Measurements from ENCODE around the gene CPPED1.

Gene CPPED1

GRCh38 chr16:12677502-12677901, 126.2 kb downstream of the CPPED1 start:
- no peak for DNase-seq

DNA sequence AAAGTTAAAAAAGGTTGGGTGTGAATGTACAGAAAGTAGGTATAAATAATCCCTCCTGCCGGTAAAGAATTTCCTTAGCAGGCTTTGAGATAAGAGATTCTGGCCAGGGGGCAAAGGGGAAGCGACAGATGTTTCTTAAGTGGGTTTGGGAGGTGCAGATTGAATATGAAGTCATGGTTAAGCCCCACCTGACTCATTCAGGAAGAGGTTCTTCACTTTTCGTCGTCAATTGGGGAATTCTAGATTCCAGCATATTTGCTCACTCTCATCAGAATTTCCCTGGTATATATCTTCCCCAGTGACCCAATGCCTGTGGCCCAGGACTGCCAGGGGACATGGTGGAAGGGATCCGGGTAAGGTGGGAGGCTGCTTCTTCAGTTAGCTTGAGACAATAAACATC, 127.8 kb downstream of the CPPED1 start:
- peak; percentile 51 to 82 for DNase-seq

DNA sequence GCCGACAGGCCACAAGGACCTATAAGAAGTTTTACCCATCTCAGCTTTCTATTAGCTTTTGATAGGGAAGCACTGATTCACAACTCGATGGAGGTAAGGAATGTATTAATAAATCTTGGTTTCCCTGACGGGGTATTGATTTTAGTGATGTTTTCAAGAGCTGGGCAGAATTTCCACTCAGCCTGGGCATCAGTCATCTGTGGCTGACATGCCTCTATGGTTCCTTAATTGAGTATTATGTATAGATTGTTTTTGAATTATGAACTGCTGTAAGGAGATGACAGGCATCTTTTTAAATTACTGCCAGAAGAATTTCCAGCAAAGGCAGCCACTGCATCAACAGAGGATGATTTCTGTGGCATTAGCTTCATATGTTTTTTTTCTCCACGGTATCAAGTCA, 128.6 kb downstream of the CPPED1 start:
- no peak for DNase-seq

- DNase-seq: no peak
Observed at GRCh38 chr16:12674524-12674923, 129.2 kb downstream of the CPPED1 start.

DNA sequence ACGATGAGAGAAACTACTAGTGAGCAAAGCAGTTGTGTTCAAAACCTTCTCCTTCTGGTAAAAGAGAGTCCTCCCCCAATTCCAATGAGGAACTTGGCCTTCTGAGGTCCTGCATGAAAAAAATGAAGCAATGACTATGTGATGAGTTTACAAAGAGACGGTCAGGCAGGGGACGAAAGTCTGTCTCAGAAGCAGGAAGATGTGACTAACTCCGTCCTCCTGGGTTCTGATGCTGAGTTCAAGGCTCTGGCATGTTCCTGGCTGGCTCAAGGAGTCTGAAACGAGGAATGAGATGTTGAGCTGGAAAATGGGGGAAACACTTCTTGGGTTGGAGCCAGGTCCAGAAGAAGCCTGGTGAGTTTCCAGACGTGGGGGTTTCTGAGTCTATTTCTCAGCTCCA, 129.6 kb downstream of the CPPED1 start:
- DNase-seq: peak; percentile 42 to 68

DNA sequence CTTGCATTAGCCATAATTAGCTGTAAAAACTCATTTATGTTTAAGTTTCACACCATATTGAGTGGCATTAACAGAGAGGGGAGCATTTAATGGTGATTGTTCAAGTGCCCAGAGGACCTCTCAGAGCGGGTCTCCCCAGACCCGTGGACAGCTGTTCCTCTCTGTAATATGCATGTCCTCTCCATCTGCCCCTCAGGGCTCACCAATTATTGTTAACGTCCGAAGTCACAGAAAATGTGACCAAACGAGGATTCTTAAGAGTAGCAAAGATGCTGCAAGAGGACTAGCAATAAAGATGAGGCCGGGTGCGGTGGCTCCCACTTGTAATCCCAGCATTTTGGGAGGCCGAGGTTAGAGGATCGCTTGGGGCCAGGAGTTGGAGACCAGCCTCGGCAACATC, 130.2 kb downstream of the CPPED1 start:
- DNase-seq: no peak

DNA sequence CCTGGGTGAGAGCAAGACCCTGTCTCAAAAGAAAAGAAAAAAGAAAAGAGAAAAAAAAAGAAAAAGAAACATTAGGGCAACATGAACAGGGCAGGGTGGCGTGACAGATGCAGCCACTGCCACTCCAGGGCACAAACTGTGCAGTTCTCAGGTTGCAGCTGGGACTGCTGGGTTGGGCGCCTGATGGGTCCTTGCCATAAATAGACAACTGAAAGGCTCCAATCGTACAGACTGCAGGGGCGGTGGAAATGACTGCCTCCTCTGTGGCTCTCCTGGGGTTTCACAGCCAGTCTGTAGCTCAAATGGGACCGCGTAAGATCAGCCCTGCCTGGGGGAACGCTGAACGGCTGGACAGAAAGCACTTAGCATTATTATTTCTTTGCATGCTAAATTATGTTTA, 130.7 kb downstream of the CPPED1 start:
- no peak for DNase-seq

DNA sequence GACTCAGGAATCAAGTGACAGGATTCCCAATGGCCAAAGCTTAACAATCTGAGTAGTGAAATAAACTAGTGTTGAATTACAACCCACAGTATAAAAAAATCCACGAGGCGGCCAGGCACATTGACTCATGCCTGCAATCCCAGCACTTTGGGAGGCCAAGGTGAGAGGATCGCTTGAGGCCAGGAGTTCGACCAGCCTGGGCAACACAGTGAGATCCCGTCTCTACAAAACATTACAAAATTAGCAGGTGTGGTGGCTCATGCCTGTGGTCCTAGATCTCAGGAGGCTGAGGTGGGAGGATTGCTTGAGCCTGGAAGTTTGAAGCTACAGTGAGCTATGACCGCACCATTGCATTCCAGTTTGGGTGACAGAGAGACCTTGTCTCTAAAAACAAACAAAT, 133.8 kb downstream of the CPPED1 start:
- no peak for DNase-seq

GRCh38 chr16:12667909-12668308, 135.8 kb downstream of the CPPED1 start:
- DNase-seq: no peak

DNA sequence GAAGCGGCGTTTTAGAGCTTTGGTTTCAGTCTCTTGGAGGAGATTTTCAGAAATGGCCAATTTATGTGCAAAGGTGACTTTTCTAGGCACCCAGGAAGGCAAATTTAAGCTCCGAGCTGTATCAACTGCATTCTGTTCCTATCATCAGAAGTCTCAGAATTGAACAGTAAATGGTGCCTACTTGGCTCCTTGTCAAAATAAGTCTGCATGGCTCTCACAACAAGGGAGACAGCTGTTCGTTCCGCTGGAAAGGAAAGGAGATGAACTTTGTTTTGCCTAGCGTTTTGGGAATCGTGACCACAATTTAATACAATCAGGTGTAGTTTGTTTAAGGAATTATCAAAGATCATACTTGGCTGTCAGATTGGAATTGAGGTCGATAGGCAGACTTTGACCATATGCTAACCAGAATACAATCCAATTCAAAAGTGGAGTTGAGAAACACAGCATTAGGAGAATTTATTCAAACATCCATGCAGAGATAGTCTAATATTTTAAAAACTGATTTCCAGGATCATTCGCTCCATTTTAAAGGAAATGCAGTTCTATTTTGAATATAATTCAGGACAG, 139.4 kb downstream of the CPPED1 start:
- DNase-seq: no peak

- DNase-seq: peak in 1 of 2 donors; percentile 29
Observed at GRCh38 chr16:12661656-12662172, 142.0 kb downstream of the CPPED1 start.

GRCh38 chr16:12659871-12660270, 143.8 kb downstream of the CPPED1 start:
- no peak for DNase-seq

GRCh38 chr16:12658506-12658905, 145.2 kb downstream of the CPPED1 start:
- DNase-seq: no peak

GRCh38 chr16:12655537-12655936, 148.2 kb downstream of the CPPED1 start:
- DNase-seq: no peak

DNA sequence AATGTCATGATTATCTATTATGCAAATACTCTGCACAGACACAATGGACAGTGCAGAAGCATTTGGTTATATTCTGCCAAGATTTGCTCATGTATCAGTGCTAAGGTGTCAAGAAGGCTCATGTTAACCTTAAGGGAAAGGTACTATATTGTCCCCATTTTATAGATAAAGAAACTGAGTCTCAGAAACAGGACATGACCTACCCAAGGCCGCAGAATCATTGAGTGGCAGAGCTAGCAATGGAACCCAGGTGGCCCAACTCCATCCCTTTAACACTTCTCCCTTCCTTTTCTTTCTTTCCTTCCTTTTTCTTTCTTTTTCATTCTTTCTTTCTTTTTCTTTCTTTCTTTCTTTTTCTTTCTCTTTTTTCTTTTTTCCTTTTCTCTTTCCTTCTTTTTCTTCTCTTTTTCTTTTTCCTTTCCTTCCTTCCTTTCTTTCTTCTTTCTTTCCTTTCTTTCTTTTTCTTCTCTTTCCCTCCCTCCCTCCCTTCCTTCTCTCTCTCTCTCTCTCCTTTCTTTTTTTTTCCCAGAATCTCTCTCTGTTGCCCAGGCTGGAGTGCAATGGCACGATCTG, 149.8 kb downstream of the CPPED1 start:
- DNase-seq: no peak

- no peak for DNase-seq
Observed at GRCh38 chr16:12652924-12653323, 150.8 kb downstream of the CPPED1 start.

GRCh38 chr16:12651765-12652512, 151.7 kb downstream of the CPPED1 start:
- no peak for DNase-seq

- DNase-seq: no peak
Observed at GRCh38 chr16:12649356-12649755, 154.3 kb downstream of the CPPED1 start.

DNA sequence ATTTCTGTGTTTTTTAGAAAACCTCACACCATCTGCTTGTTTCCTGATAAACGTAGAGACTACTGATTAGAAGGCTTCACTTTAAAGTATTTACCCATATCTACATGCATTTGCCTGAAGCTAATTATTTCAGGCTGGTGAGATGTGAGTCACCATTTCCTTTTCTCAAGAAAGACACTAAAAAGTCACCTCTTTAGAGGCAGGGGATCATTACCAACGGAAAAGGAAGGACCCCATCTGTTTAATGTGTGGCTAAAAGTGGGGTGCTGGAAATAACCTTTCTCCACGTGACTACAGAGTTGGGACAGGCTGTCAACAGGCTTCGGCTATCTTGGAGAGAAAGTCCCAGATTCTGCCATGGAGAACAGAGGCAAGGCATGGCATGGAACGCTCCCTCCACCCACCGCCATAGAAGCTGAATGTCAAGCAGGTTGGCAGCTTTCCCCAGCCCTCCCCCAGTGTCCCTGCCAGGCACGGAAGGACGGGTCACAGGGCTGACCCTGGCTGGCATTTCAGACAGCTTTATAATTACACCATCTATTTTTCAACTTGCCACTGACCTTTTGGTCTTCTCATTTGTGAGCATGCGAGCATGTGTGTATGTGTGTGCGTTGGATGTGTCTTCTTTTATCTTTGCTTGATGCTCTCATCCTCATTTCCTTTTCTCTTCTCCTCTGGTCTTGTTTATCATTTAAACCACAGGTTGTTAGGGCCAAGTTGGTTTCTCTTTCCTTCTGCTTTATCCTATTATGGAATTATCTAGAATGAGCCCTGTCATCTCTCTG, 157.0 kb downstream of the CPPED1 start:
- no peak for DNase-seq

DNA sequence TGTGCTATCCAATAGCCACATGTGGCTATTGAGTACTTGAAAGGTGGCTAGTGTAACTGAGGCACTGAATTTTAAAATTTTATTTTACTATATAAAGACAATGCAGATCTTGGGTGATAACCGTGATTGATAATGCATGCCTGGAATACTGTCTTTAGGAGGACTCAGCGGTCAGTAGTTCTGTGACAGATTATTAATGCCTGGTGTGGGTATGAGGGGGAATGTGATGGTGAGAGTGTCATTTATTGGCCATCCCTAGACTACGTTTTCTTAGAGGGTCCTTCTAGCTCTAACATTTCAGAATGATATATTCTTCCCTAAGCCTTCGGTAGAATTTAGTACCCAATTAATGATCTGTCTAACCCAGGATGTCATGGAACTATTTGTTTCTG, 157.6 kb downstream of the CPPED1 start:
- no peak for DNase-seq

GRCh38 chr16:12643034-12643455, 160.6 kb downstream of the CPPED1 start:
- DNase-seq: no peak

- no peak for DNase-seq
Observed at GRCh38 chr16:12639044-12639443, 164.6 kb downstream of the CPPED1 start.

- no peak for DNase-seq
Observed at GRCh38 chr16:12637002-12637401, 166.7 kb downstream of the CPPED1 start.

All from inflammatory macrophage treated with lipopolysaccharide for 1 hour (primary cell).